ENCODE measurements around the gene TBC1D24.

The TBC1D24 gene

GRCh38 chr16:2468725-2469398, 6.1 kb upstream of the TBC1D24 start:
- TF ChIP-seq CTCF (IDR thresholded peaks at IDR 0.05; ENCODE audit: low read depth, low read length) = no peak
- Histone ChIP-seq H3K27ac (peak overlapping the region; percentile 100), H3K9me3 (ENCODE audit: severe bottlenecking) (no peaks in the 10 kb centered on the region), H3K36me3 (peaks cover 21% of the 10 kb centered on the region), H3K4me3 (ENCODE audit: low read depth, low read length) (peak overlapping the region; percentile 83), H3K27me3 (ENCODE audit: insufficient read depth, low read depth, severe bottlenecking) (no peaks in the 10 kb centered on the region)
- DNase-seq = peak; percentile 98

- Histone ChIP-seq H3K27ac (peak overlapping the region; percentile 100), H3K27me3 (ENCODE audit: insufficient read depth, low read depth, severe bottlenecking) (no peaks in the 10 kb centered on the region), H3K9me3 (ENCODE audit: severe bottlenecking) (no peaks in the 10 kb centered on the region), H3K36me3 (peaks cover 17% of the 10 kb centered on the region), H3K4me3 (ENCODE audit: low read depth, low read length) (peak overlapping the region; percentile 83)
- 0 out of 2 replicates have a peak, but pooled peaks have one; percentile 1 for TF ChIP-seq CTCF (IDR thresholded peaks at IDR 0.05; ENCODE audit: low read depth, low read length)
- peak; percentile 33 for DNase-seq
These were observed 5.3 kb upstream of the TBC1D24 start for GRCh38 chr16:2469399-2470233.

GRCh38 chr16:2470234-2470601, 4.7 kb upstream of the TBC1D24 start:
- Histone ChIP-seq H3K27ac (peak overlapping the region; percentile 100), H3K9me3 (ENCODE audit: severe bottlenecking) (no peaks in the 10 kb centered on the region), H3K4me3 (ENCODE audit: low read depth, low read length) (no peak overlapping the region; the same call in 1 of the 2 replicates), H3K36me3 (peaks cover 15% of the 10 kb centered on the region), H3K27me3 (ENCODE audit: insufficient read depth, low read depth, severe bottlenecking) (no peaks in the 10 kb centered on the region)
- no peak for TF ChIP-seq CTCF (IDR thresholded peaks at IDR 0.05; ENCODE audit: low read depth, low read length)
- no peak for DNase-seq

- Histone ChIP-seq H3K36me3 (peaks cover 15% of the 10 kb centered on the region), H3K4me3 (ENCODE audit: low read depth, low read length) (peak overlapping the region; percentile 22; the same call in 1 of the 2 replicates), H3K9me3 (ENCODE audit: severe bottlenecking) (no peaks in the 10 kb centered on the region), H3K27me3 (ENCODE audit: insufficient read depth, low read depth, severe bottlenecking) (no peaks in the 10 kb centered on the region), H3K27ac (peak overlapping the region; percentile 100)
- DNase-seq = peak; percentile 36
- no peak for TF ChIP-seq CTCF (IDR thresholded peaks at IDR 0.05; ENCODE audit: low read depth, low read length)
These were observed 4.3 kb upstream of the TBC1D24 start for GRCh38 chr16:2470603-2471015.

- peak within 1 kb of the TSS; percentile 54 for H3K4me3 ChIP-seq (ENCODE audit: low read depth, low read length)
- H3K27ac ChIP-seq = peak within 1 kb of the TSS; percentile 100
- no peak for TF ChIP-seq CTCF (IDR thresholded peaks at IDR 0.05; ENCODE audit: low read depth, low read length)
- peaks cover 15% of the 10 kb centered on the region for H3K36me3 ChIP-seq
- peak; percentile 94 for DNase-seq
- no peaks in the 10 kb centered on the region for H3K27me3 ChIP-seq (ENCODE audit: insufficient read depth, low read depth, severe bottlenecking)
- H3K9me3 ChIP-seq (ENCODE audit: severe bottlenecking) = no peaks in the 10 kb centered on the region
These were observed 3.8 kb upstream of the TBC1D24 start, which contains the start of gene NTN3 for GRCh38 chr16:2471016-2471652. NTN3 (plus strand) TSS chr16:2471297; CDS start chr16:2471702, 405 bp downstream.
